Measurements from ENCODE around the gene HSPB8. TPM values are rescaled to one million over a fixed set of nuclear protein-coding genes. Genes with fewer than 3 reads are reported as not detected.

The HSPB8 gene
- total RNA-seq, 2 experiments from 2014 or later: not detected

DNA sequence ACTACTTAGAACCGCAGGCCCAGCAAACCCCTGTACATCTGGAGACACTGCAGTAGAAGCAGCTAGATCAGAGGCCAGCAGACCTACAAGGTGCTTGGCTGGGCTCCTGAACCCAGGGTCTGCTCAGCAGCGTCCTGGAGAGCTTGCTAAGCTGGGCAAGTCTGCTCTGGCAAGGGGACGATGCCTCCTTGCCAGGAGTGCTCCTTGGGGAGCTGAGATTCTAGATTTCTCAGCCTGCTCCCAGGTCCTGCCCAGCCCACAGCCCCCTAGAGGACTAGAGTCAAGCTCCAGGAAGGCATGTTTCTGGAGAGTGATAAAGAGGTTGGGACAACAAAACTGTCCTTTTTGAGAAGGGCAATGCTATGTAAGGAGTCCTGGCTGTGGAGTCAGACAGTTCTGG is 60.3 kb downstream of the HSPB8 start:
- no peaks in the 10 kb centered on the region for H3K9me3 Mint-ChIP-seq (ENCODE audit: low read depth)
- DNase-seq (no peak), ATAC-seq (no peak)
- H3K4me3 Mint-ChIP-seq: no peak overlapping the region
- no peaks in the 10 kb centered on the region for H3K4me1 Mint-ChIP-seq
- H3K36me3 Mint-ChIP-seq (ENCODE audit: low read depth): no peaks in the 10 kb centered on the region
- H3K27me3 Mint-ChIP-seq: peaks cover 6% of the 10 kb centered on the region
- POLR2A ChIA-PET: no interaction called here
- intact Hi-C loops (cut with DNase I, micrococcal nuclease): no loop called here
- H3K27ac Mint-ChIP-seq: no peak overlapping the region
- CTCF ChIA-PET: no interaction called here

DNA sequence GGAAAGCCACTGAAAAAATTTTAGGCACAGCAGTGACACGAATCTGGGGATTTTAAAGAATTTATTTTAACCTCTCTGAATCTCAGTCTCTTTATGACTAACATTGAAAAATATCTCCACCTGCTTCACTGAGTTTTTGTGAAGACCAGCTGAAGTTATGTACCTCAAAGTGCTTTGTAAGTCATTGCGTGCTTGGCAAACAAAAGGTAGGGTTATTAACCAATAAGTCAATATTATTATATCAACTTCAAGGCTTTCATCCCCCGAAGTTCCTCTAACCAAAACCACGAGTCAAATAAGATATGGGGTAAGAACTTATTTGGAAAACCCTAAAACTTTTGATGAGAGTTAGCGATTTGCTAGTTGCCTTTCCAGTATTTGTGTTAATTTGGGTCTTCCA is 62.3 kb downstream of the HSPB8 start:
- H3K27me3 Mint-ChIP-seq: peaks cover 4% of the 10 kb centered on the region
- intact Hi-C loops (cut with DNase I, micrococcal nuclease): no loop called here
- no peak for DNase-seq
- no peak for ATAC-seq
- no peaks in the 10 kb centered on the region for H3K4me1 Mint-ChIP-seq
- H3K36me3 Mint-ChIP-seq (ENCODE audit: low read depth): no peaks in the 10 kb centered on the region
- H3K9me3 Mint-ChIP-seq (ENCODE audit: low read depth): no peaks in the 10 kb centered on the region
- no peak overlapping the region for H3K27ac Mint-ChIP-seq
- POLR2A ChIA-PET: no interaction called here
- no peak overlapping the region for H3K4me3 Mint-ChIP-seq
- CTCF ChIA-PET: no interaction called here

DNA sequence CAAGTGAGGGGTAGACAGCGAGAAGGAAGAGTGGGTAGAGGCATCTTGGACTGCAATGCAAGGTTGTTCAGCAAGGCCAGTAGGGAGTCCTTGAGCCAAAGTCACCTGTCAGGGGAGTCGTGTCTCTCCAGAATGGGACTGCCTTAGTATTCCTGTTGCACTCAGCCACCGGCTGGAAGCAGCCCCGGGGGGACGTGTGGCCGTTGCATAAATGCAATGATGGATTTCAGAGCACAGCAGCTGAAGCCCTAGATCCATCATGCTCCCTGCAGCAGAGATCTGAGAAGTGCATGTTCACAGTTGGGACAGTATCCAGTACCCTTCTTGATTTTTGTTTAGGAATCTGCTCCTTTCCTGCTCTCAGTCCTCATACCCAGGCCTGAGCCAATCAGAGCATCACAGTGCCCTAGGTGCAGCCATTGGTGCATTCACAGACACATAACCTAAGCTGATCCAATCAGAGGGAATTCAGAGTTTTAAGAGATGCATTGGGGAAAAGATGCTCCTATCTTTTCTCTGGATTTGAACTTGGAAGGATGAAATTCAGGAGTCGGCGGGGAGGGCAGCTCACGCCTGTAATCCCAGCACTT is 62.9 kb downstream of the HSPB8 start:
- no peaks in the 10 kb centered on the region for H3K9me3 Mint-ChIP-seq (ENCODE audit: low read depth)
- H3K4me3 Mint-ChIP-seq: no peak overlapping the region
- intact Hi-C loops (cut with DNase I, micrococcal nuclease): no loop called here
- no peaks in the 10 kb centered on the region for H3K4me1 Mint-ChIP-seq
- CTCF ChIA-PET: no interaction called here
- H3K27ac Mint-ChIP-seq: no peak overlapping the region
- peaks cover 4% of the 10 kb centered on the region for H3K27me3 Mint-ChIP-seq
- DNase-seq (no peak), ATAC-seq (no peak)
- POLR2A ChIA-PET: interaction anchor here (0.5 kb wide), 1 partner anchor 182 kb away, joined by 3 read pairs; no protein-coding TSS in a partner anchor
- H3K36me3 Mint-ChIP-seq (ENCODE audit: low read depth): no peaks in the 10 kb centered on the region

Other genes with a start within 250 kb of the HSPB8 start
- gene SRRM4, start 197.4 kb upstream of the HSPB8 start, total RNA-seq: not detected
- not detected for gene CCDC60, start 155.8 kb downstream of the HSPB8 start, total RNA-seq